Natural killer cell (primary cell): Measurements from ENCODE around the gene ACP7. TPM values are rescaled to one million over a fixed set of nuclear protein-coding genes. Genes with fewer than 3 reads are reported as not detected.
"Not testable (repeated sequence)": the region's sequence is repeated elsewhere in the genome, so short reads cannot be mapped to it uniquely, and the experiment has no call there.

Experiments used
- ATAC-seq, 3 donors: fragments of 150-1000 bp in 2 of 3; fragments of 200-7000 bp in 1 of 3; cut with Tn5 transposase; 1 replicate in 1 of 3; 2 replicates in 2 of 3; pipeline ENCODE4 v1.10.0; 2021; ENCODE audit warnings: mild to moderate bottlenecking in 2 of 3, moderate library complexity in 2 of 3
- DNase-seq, 2 donors: peaks; one replicate each; pipeline versions ENCODE4 v3.0.0 to v3.0.0-alpha.2; 2013 to 2021; ENCODE audit warnings: mixed read lengths in 1 of 2
- H3K27ac ChIP-seq: one replicate; pipeline ENCODE4 v1.5.1; 2013; ENCODE audit warnings: mild to moderate bottlenecking, low read length
- H3K27me3 ChIP-seq: one replicate; pipeline ENCODE4 v1.6.1; 2013; ENCODE audit warnings: low read length; ENCODE audit not compliant: control insufficient read depth, insufficient read depth
- H3K36me3 ChIP-seq: one replicate; pipeline ENCODE4 v1.6.1; 2013; ENCODE audit warnings: low read length; ENCODE audit not compliant: control insufficient read depth, insufficient read depth
- H3K4me1 ChIP-seq: one replicate; pipeline ENCODE4 v1.6.1; 2013; ENCODE audit warnings: low read length; ENCODE audit not compliant: control insufficient read depth, insufficient read depth
- H3K4me3 ChIP-seq: one replicate; pipeline ENCODE4 v1.5.1; 2013; ENCODE audit warnings: low read length
- H3K9me3 ChIP-seq: one replicate; pipeline ENCODE4 v1.6.1; 2013; ENCODE audit warnings: low read length; ENCODE audit not compliant: control insufficient read depth, insufficient read depth
- H3K27ac Mint-ChIP-seq, 2 donors: one replicate each; pipeline ENCODE4 v1.8.0; 2022; ENCODE audit warnings: mild to moderate bottlenecking in 2 of 2, mixed read lengths in 2 of 2, moderate library complexity in 1 of 2
- H3K27me3 Mint-ChIP-seq, 2 donors: one replicate each; pipeline ENCODE4 v1.8.0; 2022; ENCODE audit warnings: low read depth in 2 of 2, mixed read lengths in 2 of 2
- H3K36me3 Mint-ChIP-seq: one replicate; pipeline ENCODE4 v1.8.0; 2022; ENCODE audit warnings: mixed read lengths
- H3K4me1 Mint-ChIP-seq, 2 donors: one replicate each; pipeline ENCODE4 v1.8.0; 2022; ENCODE audit warnings: mixed read lengths in 2 of 2
- H3K4me3 Mint-ChIP-seq: one replicate; pipeline ENCODE4 v1.8.0; 2022; ENCODE audit warnings: mild to moderate bottlenecking, moderate library complexity, mixed read lengths
- H3K9me3 Mint-ChIP-seq, 2 donors: one replicate each; pipeline ENCODE4 v1.8.0; 2022; ENCODE audit warnings: mixed read lengths in 2 of 2
- WGBS: methylation state at CpG from one replicate; pipeline ENCODE4 v1.1.7; 2013; ENCODE audit warnings: missing lambda C conversion rate; ENCODE audit not compliant: insufficient coverage; 5-methylcytosine and 5-hydroxymethylcytosine counted together
- intact Hi-C: fragments of 100-400 bp; cut with micrococcal nuclease; formaldehyde crosslinking; loops from one replicate; pipeline ENCODE4 v1.14.2; 2022
- total RNA-seq, 4 donors: library from RNA; stranded (reverse); fragments of 120-200 nt in 1 of 4; gene quantifications; one replicate each; pipeline versions ENCODE4 v1.2.3 to v1.2.4, GENCODE V29; 2013 to 2022
- TF ChIP-seq, protein P1 (sequence below): fragments of 200-600 bp; IDR thresholded peaks from one replicate; pipeline ENCODE4 v1.8.0; 2022; ENCODE audit warnings: antibody characterized with exemption

The ACP7 gene
- total RNA-seq, 3 donors from 2014 or later (not counting 1 experiment from before 2014, with no cell fraction given): not detected

DNA sequence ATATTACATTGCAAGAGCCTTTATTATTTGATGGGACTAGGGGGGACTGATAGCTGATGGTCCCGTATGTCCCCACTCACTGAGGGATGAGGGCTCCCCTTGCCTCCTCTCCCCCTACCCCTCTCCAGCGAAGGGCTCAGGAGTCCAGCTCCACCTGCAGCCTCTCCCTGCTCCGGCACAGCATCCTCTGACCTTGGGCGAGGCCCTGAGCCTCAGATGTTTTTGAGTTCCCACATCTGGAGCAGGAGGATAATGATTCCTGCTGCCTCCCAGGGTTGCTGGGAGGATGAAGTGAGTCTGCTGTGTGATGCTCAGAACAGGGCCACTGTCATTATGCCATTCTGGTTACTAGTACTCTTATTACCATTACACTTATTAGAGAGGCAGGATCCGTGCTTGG, 56.4 kb downstream of the ACP7 start:
- H3K4me1 ChIP-seq: peaks cover 14% of the 10 kb centered on the region
- Mint-ChIP-seq H3K4me1 (peaks cover 35 to 48% of the 10 kb centered on the region in 2 donors), H3K36me3 (no peaks in the 10 kb centered on the region), H3K27ac (peak overlapping the region in 1 of 2 donors; percentile 56), H3K4me3 (no peak overlapping the region), H3K27me3 (no peaks in the 10 kb centered on the region), H3K9me3 (no peaks in the 10 kb centered on the region)
- no peak overlapping the region for H3K27ac ChIP-seq
- H3K9me3 ChIP-seq: no peaks in the 10 kb centered on the region
- no peak overlapping the region for H3K4me3 ChIP-seq
- WGBS: 92% methylated on average over 5 of the region's 5 CpGs
- H3K36me3 ChIP-seq: no peaks in the 10 kb centered on the region
- no peak for DNase-seq
- ATAC-seq: no peak
- intact Hi-C loops: no loop called here
- TF ChIP-seq, protein P1, sequence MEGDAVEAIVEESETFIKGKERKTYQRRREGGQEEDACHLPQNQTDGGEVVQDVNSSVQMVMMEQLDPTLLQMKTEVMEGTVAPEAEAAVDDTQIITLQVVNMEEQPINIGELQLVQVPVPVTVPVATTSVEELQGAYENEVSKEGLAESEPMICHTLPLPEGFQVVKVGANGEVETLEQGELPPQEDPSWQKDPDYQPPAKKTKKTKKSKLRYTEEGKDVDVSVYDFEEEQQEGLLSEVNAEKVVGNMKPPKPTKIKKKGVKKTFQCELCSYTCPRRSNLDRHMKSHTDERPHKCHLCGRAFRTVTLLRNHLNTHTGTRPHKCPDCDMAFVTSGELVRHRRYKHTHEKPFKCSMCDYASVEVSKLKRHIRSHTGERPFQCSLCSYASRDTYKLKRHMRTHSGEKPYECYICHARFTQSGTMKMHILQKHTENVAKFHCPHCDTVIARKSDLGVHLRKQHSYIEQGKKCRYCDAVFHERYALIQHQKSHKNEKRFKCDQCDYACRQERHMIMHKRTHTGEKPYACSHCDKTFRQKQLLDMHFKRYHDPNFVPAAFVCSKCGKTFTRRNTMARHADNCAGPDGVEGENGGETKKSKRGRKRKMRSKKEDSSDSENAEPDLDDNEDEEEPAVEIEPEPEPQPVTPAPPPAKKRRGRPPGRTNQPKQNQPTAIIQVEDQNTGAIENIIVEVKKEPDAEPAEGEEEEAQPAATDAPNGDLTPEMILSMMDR: no peak
- H3K27me3 ChIP-seq: no peaks in the 10 kb centered on the region

DNA sequence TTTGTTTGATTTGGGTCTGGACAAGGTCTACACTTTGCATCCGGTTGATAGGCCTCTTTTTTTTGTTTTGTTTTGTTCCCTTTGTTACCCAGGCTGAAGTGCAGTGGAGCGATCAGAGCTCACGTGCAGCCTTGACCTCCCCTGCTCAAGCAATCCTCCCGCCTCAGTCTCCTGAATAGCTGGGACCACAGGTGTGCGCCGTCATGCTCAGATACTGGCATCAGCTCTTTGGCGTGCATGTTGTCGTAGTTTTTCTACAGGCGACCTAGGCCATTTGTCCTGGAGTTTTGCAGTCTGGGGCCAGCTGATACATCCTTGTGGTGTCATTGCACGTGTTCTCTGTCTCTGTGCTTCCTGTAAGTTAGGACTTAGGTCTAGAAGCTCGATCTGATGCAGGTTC, 57.8 kb downstream of the ACP7 start:
- Mint-ChIP-seq H3K9me3 (no peaks in the 10 kb centered on the region), H3K27me3 (no peaks in the 10 kb centered on the region), H3K27ac (no peak overlapping the region), H3K4me1 (peaks cover 38 to 47% of the 10 kb centered on the region in 2 donors), H3K4me3 (no peak overlapping the region), H3K36me3 (no peaks in the 10 kb centered on the region)
- H3K27me3 ChIP-seq: no peaks in the 10 kb centered on the region
- intact Hi-C loops: no loop called here
- no peaks in the 10 kb centered on the region for H3K36me3 ChIP-seq
- no peak overlapping the region for H3K4me3 ChIP-seq
- TF ChIP-seq, protein P1: no peak
- DNase-seq (no peak), ATAC-seq (no peak)
- WGBS: 74% methylated on average over 11 of the region's 11 CpGs
- H3K4me1 ChIP-seq: peaks cover 14% of the 10 kb centered on the region
- no peak overlapping the region for H3K27ac ChIP-seq
- H3K9me3 ChIP-seq: no peaks in the 10 kb centered on the region

DNA sequence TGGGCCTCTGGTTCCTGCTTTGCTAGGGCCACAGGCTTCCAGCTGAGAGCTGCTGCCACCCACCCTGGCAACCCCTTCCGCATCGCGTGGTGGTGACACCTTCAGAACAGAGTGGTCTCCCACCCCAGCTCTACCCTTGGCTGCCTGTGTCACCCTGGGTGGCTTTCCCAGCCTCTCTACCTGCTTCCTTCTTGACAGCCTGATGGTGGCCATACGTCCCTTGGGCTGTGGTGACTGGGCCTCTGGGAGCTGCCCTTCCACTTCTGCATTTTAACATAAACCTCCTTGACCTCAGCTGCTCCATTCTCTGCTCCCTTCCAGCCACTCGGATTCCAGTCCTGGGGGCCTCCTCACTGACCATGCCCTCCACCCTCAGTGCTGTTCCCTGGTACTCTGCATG, 58.5 kb downstream of the ACP7 start:
- H3K27ac Mint-ChIP-seq: peak overlapping the region in 1 of 2 donors; percentile 35
- DNase-seq (no peak), ATAC-seq (no peak)
- Histone ChIP-seq H3K9me3 (no peaks in the 10 kb centered on the region), H3K36me3 (no peaks in the 10 kb centered on the region), H3K27me3 (no peaks in the 10 kb centered on the region), H3K4me3 (no peak overlapping the region), H3K27ac (no peak overlapping the region), H3K4me1 (peaks cover 14% of the 10 kb centered on the region)
- TF ChIP-seq, protein P1: no peak
- H3K9me3 Mint-ChIP-seq: no peaks in the 10 kb centered on the region
- WGBS: 78% methylated on average over 5 of the region's 5 CpGs
- H3K4me1 Mint-ChIP-seq: peaks cover 41 to 51% of the 10 kb centered on the region in 2 donors
- H3K36me3 Mint-ChIP-seq: no peaks in the 10 kb centered on the region
- no peak overlapping the region for H3K4me3 Mint-ChIP-seq
- H3K27me3 Mint-ChIP-seq: no peaks in the 10 kb centered on the region
- intact Hi-C loops: no loop called here

DNA sequence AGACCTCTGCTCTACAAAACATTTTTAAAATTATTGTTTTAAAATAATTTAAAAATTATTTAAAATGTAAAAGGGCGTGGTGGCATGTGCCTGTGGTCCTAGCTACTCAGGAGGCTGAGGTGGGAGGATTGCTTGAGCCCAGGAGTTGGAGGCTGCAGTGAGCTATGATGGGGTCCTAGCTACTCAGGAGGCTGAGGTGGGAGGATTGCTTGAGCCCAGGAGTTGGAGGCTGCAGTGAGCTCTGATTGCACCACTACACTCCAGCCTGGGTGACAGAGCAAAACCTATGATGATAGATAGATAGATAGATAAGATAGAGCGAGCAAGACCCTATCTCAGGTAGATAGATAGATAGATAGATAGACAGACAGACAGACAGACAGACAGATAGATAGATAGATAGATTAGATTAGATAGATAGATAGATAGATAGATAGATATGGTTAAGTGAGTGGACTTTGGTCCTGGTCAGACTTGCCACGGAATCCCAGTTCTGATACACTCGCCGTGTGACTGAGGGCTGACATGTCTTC, 59.7 kb downstream of the ACP7 start:
- H3K27ac ChIP-seq: not testable (repeated sequence)
- WGBS: 89% methylated on average over 5 of the region's 5 CpGs
- peak overlapping the region in 1 of 2 donors; percentile 57 for H3K27ac Mint-ChIP-seq

More for the DNA sequence above, 59.7 kb downstream of the ACP7 start:
- DNase-seq, intact Hi-C loops, H3K36me3 ChIP-seq, H3K27me3 Mint-ChIP-seq, H3K27me3 ChIP-seq, H3K9me3 ChIP-seq, H3K9me3 Mint-ChIP-seq, H3K4me3 ChIP-seq, H3K4me3 Mint-ChIP-seq, ATAC-seq, H3K36me3 Mint-ChIP-seq: not testable (repeated sequence)
- H3K4me1 Mint-ChIP-seq: peaks cover 48 to 57% of the 10 kb centered on the region in 2 donors
- H3K4me1 ChIP-seq: peaks cover 14% of the 10 kb centered on the region
